Tibial nerve (tissue), 4 donors: ENCODE results near the gene WDR83. TPM values are rescaled to one million over a fixed set of nuclear protein-coding genes. Genes with fewer than 3 reads are reported as not detected.
"Not testable (repeated sequence)": the region's sequence is repeated elsewhere in the genome, so short reads cannot be mapped to it uniquely, and the experiment has no call there.

Experiments used
- DNase-seq, 2 donors: peaks; one replicate each; pipeline ENCODE4 v3.0.0-alpha.2; 2019; ENCODE audit warnings: low spot score in 2 of 2
- H3K27ac ChIP-seq, 4 donors: fragments of 200-600 bp; sonication (generic) in 3 of 4; one replicate each; pipeline ENCODE4 v1.5.1; 2017 to 2019; ENCODE audit warnings: mild to moderate bottlenecking in 1 of 4
- H3K27me3 ChIP-seq, 2 donors: fragments of 200-600 bp; sonication (generic) in 1 of 2; one replicate each; pipeline versions ENCODE4 v1.5.1 to v1.6.0; 2017 to 2019
- H3K36me3 ChIP-seq, 3 donors: fragments of 200-600 bp; sonication (generic); one replicate each; pipeline ENCODE4 v1.5.1; 2018 to 2019
- H3K4me1 ChIP-seq, 4 donors: fragments of 200-600 bp; sonication (generic) in 3 of 4; one replicate each; pipeline ENCODE4 v1.5.1; 2017 to 2019
- H3K4me3 ChIP-seq, 4 donors: fragments of 200-600 bp; sonication (generic) in 3 of 4; one replicate each; pipeline ENCODE4 v1.5.1; 2017 to 2019; ENCODE audit warnings: mild to moderate bottlenecking in 1 of 4, moderate library complexity in 1 of 4
- H3K9me3 ChIP-seq, 4 donors: fragments of 200-600 bp; sonication (generic) in 3 of 4; one replicate each; pipeline ENCODE4 v1.5.1; 2017 to 2019
- CTCF ChIP-seq, 5 experiments: fragments of 200-600 bp in 3 of 5; fragments of 450-650 bp in 2 of 5; sonication (generic) in 3 of 5; IDR thresholded peaks; one replicate each; pipeline ENCODE4 v1.5.1; 2016 to 2019; ENCODE audit warnings: antibody characterized with exemption in 5 of 5, mild to moderate bottlenecking in 3 of 5, moderate library complexity in 2 of 5
- EP300 ChIP-seq, 2 donors: sonication (generic); formaldehyde crosslinking; IDR thresholded peaks; one replicate each; pipeline ENCODE4 v1.6.1; 2017; ENCODE audit warnings: antibody characterized with exemption in 2 of 2, mild to moderate bottlenecking in 1 of 2
- POLR2A ChIP-seq, 2 donors: fragments of 450-650 bp; IDR thresholded peaks; one replicate each; pipeline ENCODE4 v1.6.1; 2017; ENCODE audit warnings: antibody characterized with exemption in 2 of 2, mild to moderate bottlenecking in 2 of 2, moderate library complexity in 2 of 2
- WGBS, 2 donors: methylation state at CpG; one replicate each; pipeline ENCODE4 v1.1.5; 2018; 5-methylcytosine and 5-hydroxymethylcytosine counted together
- total RNA-seq, 4 donors: library from RNA; depleted of rRNA; stranded (reverse); fragments of >200 nt; gene quantifications; one replicate each; pipeline ENCODE4 v1.1.0, GENCODE V29; 2016

WDR83 gene
- total RNA-seq, 4 donors from 2014 or later = 7.9 to 19.8 (median 16.8) TPM

DNA sequence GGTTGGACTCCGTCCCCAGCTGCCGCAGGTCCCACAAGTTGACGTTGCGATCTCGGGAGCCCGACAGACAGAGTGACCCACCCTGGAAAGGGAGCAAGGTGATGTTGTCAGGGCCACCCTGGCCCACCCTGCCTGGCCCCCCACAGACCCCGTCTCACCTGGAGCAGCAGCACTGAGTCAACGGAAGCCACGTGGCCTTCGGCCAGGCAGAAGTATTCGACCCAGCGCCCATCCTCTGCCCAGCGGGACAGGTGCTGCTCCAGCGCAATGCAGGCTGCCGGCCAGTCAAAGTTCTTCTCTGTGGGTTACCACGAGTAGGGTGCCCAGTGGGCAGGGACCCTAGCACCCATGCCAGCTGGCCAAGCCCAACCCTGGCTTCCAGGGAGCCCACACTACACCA is 28.0 kb downstream of the WDR83 start:
- 93 to 95% methylated on average over 8 to 16 of the region's 16 CpGs for WGBS, 2 donors
- DNase-seq = no peak
- TF ChIP-seq CTCF (IDR thresholded peaks at IDR 0.05) (no peak), EP300 (IDR thresholded peaks at IDR 0.05) (no peak), POLR2A (IDR thresholded peaks at IDR 0.05) (no peak)
- Histone ChIP-seq H3K9me3 (no peaks in the 10 kb centered on the region), H3K4me1 (peaks cover 0 to 23% (median 11%) of the 10 kb centered on the region in 4 donors), H3K27ac (no peak overlapping the region), H3K27me3 (no peaks in the 10 kb centered on the region), H3K36me3 (peaks cover 0 to 22% (median 0%) of the 10 kb centered on the region in 3 donors), H3K4me3 (no peak overlapping the region)

- TF ChIP-seq CTCF (IDR thresholded peaks at IDR 0.05) (no peak), POLR2A (IDR thresholded peaks at IDR 0.05) (no peak), EP300 (IDR thresholded peaks at IDR 0.05) (no peak)
- peak overlapping the region in 1 of 4 donors; percentile 82 for H3K4me3 ChIP-seq
- 77 to 85% methylated on average over 2 of the region's 2 CpGs for WGBS, 2 donors
- H3K4me1 ChIP-seq = peaks cover 0 to 23% (median 11%) of the 10 kb centered on the region in 4 donors
- H3K36me3 ChIP-seq = peaks cover 0 to 22% (median 0%) of the 10 kb centered on the region in 3 donors
- no peak for DNase-seq
- no peaks in the 10 kb centered on the region for H3K9me3 ChIP-seq
- no peak overlapping the region for H3K27ac ChIP-seq
- H3K27me3 ChIP-seq = no peaks in the 10 kb centered on the region
Observed at GRCh38 chr19:12695096-12695495, 28.5 kb downstream of the WDR83 start.

- H3K36me3 ChIP-seq = peaks cover 0 to 22% (median 0%) of the 10 kb centered on the region in 3 donors
- peaks cover 0 to 23% (median 11%) of the 10 kb centered on the region in 4 donors for H3K4me1 ChIP-seq
- peak overlapping the region; percentile 46 to 86 (median 74) for H3K4me3 ChIP-seq
- no peaks in the 10 kb centered on the region for H3K27me3 ChIP-seq
- whole genome bisulfite sequencing, 2 donors = 78 to 100% methylated on average over 1 of the region's 1 CpG
- H3K27ac ChIP-seq = no peak overlapping the region
- DNase-seq = no peak
- no peaks in the 10 kb centered on the region for H3K9me3 ChIP-seq
- no peak for TF ChIP-seq EP300 (IDR thresholded peaks at IDR 0.05)
- no peak for TF ChIP-seq POLR2A (IDR thresholded peaks at IDR 0.05)
- TF ChIP-seq CTCF (IDR thresholded peaks at IDR 0.05) = no peak
Observed at GRCh38 chr19:12695514-12695913, 28.9 kb downstream of the WDR83 start.

GRCh38 chr19:12695997-12696365 is 29.4 kb downstream of the WDR83 start:
- WGBS, 2 donors = 0 to 5% methylated on average over 9 to 23 of the region's 36 CpGs
- H3K4me3 ChIP-seq = peak overlapping the region; percentile 46 to 86 (median 74)
- H3K27ac ChIP-seq = peak overlapping the region in 2 of 4 donors; percentile 89 to 90
- no peaks in the 10 kb centered on the region for H3K27me3 ChIP-seq
- DNase-seq = no peak
- H3K9me3 ChIP-seq = no peaks in the 10 kb centered on the region
- peaks cover 0 to 26% (median 2%) of the 10 kb centered on the region in 3 donors for H3K36me3 ChIP-seq
- TF ChIP-seq CTCF (IDR thresholded peaks at IDR 0.05) = no peak
- TF ChIP-seq POLR2A (IDR thresholded peaks at IDR 0.05) = no peak
- TF ChIP-seq EP300 (IDR thresholded peaks at IDR 0.05) = no peak
- H3K4me1 ChIP-seq = peaks cover 0 to 23% (median 11%) of the 10 kb centered on the region in 4 donors

DNA sequence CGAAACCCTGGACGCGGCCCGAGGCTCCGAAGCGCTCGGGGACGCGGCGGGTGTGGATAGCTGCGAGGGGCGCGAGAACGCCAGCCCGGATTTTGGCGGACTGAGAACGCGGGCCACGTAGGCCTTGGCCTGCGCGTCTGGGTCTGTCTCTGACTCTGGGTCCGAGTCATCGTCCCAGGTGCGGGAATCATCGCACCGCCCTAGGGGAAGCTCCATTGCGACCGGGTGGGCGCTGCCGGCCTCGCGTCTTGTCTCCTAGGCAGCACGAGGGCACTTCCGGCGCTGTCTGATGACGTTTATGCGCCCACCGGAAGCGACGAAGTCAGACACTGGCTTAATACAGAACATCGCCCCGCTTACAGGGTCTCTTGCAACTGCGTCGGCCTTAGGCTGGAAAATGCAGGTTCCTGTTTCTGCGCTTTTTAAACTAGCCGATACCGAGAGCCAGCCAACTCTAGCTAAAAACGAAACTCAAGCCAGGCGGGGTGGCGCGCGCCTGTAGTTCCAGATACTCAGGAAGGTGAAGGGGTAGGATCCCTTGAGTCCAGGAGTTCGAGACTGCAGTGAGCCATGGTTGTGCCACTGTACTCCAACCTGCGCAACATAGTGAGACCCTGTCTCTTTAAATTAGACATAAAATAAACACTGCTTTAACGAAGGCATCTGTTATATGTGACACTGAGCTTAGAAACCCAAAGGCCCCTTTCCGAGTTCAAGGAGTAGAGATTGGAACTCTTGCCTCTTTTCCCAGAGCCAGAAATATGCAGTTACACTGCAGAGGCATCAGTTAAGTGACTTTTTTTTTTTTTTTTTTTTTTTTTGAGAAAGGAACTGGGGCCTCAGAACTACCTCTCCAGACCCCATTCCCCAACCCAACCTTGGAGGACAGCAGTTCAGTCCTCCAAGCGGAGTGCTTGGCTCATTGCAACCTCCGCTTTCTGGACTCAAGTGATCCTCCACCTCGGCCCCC is 30.0 kb downstream of the WDR83 start, which contains the start of gene FBXW9:
Gene FBXW9, minus strand, starts transcription at position 266 of the 970 bp plus-strand sequence. Its CDS starts 50 bp downstream, at position 216.
- Histone ChIP-seq H3K4me1 (peaks cover 0 to 23% (median 11%) of the 10 kb centered on the region in 4 donors), H3K9me3 (no peaks in the 10 kb centered on the region), H3K4me3 (peak within 1 kb of the TSS; percentile 46 to 86 (median 74)), H3K27me3 (no peaks in the 10 kb centered on the region), H3K27ac (peak within 1 kb of the TSS; percentile 37 to 90 (median 89)), H3K36me3 (peaks cover 0 to 33% (median 6%) of the 10 kb centered on the region in 3 donors)
- TF ChIP-seq EP300 (IDR thresholded peaks at IDR 0.05) (peak; percentile 93 to 96), POLR2A (IDR thresholded peaks at IDR 0.05) (peak in 1 of 2 donors; percentile 48), CTCF (IDR thresholded peaks at IDR 0.05) (peak in 1 of 5 experiments; percentile 37)
- WGBS, 2 donors = 7 to 9% methylated on average over 42 to 52 of the region's 59 CpGs
- DNase-seq = peak; percentile 97 to 100

GRCh38 chr19:12697425-12697824 is 30.8 kb downstream of the WDR83 start:
- not testable (repeated sequence) for DNase-seq, H3K4me3 ChIP-seq, H3K27me3 ChIP-seq, H3K27ac ChIP-seq, H3K9me3 ChIP-seq
- peaks cover 0 to 23% (median 11%) of the 10 kb centered on the region in 4 donors for H3K4me1 ChIP-seq
- H3K36me3 ChIP-seq = peaks cover 0 to 40% (median 13%) of the 10 kb centered on the region in 3 donors
- WGBS, 2 donors = 95 to 97% methylated on average over 22 of the region's 22 CpGs
